HG03558 (cell line): ENCODE results near the gene CA5A.
"Not testable (repeated sequence)": the region's sequence is repeated elsewhere in the genome, so short reads cannot be mapped to it uniquely, and the experiment has no call there.

ENCODE experiments used
- ATAC-seq: cut with Tn5 transposase; IDR thresholded peaks from one replicate; pipeline ENCODE4 v1.9.1; 2021; ENCODE audit warnings: moderate number of reproducible peaks; ENCODE audit not compliant: unreplicated experiment; ENCODE audit errors: extremely low read depth

The CA5A gene

DNA sequence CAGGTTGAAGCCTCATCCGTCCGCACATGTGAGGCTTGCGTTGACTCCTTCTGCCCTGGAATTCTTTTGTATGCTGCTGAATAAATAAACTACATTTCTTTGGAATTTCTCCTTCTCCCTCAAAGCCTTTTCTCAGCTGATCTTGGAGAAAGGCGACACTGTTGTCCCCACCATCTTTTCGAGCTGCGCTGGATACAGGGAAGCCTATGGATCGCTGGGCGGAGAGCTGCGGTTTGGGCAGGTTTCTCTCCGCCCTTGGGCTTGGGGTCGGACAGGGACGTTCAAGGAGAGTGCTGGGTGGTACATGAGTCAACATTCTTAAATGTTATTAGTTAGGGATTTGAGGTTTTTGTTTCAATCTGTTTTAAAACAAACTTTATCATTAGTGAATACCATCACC, 35.8 kb downstream of the CA5A start:
- ATAC-seq: not testable (repeated sequence)

DNA sequence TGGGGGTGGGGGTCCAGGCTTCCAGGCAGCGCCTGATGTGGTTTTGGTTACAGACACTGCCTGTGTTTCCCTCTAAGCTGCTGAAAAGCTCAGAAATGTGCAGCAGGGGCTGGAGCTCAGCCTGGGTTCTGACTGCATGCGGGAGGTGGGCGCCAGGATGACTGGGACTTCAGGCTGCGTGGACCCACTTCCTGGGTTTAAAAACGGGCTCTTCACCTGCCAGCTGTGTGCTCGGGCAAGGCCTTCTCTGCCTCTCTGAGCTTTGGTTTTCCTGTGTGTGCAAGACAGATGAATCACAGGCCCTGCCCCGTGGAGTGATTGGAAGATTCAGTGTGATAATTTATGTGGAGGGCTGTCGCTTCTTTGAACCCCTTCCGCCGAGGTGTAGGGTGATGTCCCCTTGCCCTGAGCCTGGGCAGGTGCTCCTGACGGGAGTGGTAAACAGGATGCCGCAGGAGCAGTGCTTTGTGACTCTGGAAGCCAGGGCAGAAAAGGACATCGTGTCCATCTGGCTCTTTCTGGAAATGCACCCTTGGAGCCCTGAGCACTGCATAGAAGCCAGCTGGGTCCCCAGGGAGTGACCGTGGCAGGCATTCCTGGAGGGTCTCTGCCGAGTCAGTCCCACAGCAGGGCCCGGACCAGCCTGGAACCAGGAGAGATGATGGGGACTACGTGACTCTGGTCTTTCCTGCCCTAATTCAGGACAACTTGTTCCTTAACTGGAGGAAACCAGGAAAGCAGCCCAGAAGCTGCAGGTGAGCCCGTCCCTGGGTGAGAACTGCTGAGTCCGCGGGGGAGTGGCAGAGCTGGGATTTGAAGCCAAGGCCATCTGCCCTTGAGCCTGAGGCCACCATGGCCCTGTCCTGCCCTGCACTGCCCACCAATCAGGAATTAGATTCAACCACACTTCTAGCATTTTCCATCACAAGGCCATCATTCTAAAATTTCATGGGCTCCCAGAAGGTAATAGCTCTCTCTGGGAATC, 38.5 kb downstream of the CA5A start:
- no peak for ATAC-seq

DNA sequence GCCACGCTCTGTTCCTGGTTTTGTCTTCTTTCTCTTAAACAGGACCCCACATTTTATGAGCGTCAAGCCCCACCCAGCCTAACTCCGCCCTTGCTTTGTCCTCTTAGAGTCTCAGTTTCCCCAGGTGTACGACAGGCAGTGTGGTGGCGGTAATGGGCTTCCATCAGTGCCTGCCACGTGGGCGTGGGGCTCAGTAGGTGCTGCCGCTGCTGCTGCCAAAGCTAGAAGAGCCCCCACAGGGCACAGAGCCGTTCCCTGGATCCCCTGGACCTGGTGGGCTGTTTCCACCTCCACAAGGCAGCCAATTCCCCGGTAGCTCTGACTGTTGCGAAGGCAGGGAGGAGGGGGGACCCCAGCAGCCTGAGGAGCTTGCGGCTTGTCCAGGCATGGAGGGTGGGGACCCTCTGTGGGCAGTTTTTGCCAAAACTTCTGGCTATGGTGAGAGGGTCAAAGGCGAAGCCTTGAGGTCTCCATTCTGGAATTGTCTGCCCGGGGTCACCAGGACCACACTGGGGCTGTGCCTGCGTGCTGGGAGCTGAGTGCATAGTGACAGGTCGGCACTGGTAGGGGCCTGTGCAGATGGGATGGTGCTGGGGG, 39.3 kb downstream of the CA5A start:
- not testable (repeated sequence) for ATAC-seq

DNA sequence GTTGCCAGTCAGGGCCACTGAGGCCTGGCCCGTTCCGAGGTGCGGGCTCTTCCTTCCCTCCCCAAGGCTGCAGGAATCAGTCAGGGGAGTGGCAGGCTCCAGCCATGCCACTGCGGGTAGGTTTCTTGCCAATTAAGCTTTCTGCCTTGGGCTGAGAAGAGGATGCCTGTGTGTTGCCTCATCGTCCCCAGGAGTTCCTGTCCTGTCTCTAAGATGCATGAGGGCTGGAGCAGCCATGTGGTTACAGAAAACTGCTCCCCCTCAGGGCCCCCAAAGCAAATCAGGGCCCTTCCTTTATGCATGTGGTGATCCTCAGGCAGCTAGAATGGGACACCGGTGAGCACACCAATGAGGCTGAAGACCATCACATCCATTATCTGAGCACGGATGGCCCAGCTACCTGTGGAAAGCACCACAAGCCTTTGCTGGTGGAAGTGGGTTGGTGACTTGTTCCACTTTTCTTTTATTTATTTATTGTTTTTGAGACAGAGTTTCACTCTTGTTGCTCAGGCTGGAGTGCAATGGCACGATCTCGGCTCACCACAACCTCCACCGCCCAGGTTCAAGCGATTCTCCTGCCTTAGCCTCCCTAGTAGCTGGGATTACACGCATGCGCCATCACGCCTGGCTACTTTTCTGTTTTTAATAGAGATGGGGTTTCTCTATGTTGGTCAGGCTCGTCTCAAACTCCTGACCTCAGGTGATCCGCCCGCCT, 40.0 kb downstream of the CA5A start:
- not testable (repeated sequence) for ATAC-seq

DNA sequence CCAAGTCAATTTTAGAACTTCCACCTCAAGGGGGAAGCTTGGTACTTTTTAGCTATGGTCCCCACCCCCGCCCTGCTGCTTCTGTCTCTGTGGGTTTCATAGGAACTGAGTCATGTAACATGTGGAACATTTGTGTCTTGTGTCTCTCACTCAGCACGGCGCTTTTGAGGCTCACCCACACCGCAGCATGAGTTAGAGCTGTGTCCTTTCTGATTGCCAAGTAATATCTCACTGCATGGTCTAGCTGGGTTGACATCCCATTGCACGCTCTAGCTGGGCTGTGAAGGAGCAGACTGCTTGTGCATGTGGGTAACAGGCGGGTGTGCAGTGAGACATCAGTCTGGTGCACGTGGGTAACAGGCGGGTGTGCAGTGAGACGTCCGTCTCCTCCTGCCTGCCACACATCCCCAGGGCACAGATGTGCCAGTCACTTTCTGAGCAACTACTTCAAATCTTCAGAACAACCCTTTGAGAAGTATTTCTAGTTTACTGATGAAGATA, 40.6 kb downstream of the CA5A start:
- no peak for ATAC-seq

DNA sequence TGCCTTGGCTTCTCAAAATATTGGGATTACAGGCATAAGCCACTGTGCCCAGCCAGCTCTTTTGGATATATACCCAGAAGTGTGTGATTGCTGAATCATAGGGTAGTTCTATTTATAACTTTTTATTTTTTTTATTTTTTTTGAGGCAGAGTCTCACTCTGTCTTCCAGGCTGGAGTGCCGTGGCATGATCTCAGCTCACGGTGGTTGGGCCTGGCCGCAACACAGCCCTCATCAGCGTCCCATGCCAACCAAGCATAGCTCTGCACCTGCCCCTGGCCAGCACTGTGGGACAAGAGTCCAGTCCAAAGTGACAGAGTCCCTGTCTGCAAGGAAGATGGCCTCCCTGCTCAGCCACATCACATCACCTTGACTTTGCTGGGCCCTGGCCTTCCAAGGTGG, 42.3 kb downstream of the CA5A start:
- not testable (repeated sequence) for ATAC-seq

DNA sequence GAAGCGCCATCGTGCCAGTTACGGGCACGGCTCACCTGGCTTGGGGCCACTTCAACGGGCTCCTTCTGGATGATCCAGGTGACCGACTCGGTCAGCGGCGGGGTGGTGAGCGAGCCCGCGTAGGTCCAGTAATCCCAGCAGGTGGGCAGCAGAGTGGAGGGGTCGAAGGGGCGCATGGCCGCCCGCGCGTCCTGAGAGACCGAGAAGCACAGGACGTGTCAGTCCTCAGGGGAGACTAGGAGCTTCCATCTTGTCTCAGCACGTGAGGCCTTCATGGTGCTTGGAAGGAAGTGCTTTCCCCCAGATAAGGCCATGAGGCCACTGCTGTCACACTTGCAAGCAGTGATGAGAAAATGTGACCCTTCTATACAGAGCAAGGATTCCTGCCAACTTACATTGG, 44.6 kb downstream of the CA5A start:
- ATAC-seq: no peak

DNA sequence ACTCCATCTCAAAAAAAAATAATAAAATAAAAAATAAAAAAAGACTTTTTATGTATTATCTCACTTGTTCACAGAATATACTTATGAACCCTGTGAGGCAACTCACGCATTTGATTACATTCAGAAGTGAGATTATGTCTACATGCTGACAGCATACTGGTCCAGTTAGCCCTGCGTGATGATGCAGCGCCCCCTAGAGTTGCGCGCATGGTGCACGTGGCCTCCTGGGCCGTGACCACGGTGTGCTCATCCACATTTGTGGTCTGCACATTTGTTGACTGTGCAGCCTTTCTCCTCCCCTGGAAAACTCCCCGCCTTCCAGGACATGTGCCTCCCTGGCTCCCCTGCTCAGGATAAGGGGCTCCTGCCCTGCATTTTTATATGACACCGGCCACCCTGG, 46.6 kb downstream of the CA5A start:
- not testable (repeated sequence) for ATAC-seq

DNA sequence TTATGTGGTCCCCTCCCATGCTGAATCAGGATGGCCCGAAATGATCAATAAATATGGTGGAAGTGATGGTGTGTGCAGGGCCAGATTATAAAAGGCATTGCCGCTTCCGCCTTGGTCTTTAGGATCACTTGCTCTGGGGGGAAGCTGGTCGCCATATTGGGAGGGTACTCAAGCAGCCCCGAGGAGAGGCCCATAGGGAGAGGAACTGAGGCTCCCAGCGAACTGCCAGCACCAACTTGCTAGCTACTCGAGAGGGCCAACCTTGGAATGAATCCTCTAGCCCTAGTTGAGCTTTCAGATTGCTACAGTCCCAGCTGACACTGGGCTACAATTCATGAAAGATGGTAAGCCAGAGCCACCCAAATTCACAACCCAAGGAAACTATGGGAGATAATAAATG, 48.0 kb downstream of the CA5A start:
- ATAC-seq: not testable (repeated sequence)

DNA sequence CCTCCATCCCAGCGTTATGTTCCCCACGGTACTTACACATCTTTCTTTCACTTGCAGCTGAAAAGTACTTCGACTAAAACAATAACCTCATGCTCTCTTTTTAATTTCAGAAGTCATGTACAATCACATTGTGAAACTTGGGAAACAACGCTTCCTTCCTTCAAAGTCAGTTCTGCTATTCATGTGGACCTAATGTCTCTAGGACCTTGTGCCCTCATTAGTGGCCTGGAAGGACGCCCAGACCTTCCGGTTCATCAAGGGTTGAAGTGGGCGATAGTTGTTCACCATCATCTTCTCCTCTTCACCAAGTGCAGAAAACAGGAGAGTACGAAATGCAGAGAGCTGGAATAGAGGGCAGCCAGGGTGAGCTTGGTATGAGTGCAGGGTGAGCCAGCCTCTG, 48.4 kb downstream of the CA5A start:
- not testable (repeated sequence) for ATAC-seq

DNA sequence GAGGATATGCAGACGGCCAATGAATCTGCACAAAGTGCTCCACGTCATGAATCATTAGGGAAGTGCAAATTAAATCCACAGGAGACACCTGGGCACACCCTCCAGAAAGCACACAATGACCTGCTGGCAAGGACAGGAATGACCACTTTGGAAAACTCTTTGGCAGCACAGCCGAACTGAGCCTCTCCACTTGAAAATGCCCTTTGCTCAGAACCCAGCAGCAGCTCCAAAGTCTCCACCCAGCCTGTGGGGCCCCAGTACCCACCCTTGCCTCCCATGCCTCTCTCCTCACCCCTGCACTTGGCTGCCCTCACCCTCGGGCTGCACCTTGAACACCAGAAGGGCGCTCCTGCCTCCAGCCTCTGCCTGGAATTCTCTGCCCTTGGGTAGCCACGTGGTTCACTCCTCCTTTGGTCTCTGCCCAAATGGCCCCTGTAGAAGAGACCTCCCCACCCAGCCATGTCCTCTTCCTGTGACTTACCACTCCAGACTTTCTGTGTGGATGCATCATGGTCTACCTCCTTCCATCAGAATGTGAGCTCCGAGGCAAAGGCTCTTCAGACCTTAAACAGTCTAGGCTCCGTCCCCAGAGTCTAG, 50.9 kb downstream of the CA5A start:
- ATAC-seq: not testable (repeated sequence)

DNA sequence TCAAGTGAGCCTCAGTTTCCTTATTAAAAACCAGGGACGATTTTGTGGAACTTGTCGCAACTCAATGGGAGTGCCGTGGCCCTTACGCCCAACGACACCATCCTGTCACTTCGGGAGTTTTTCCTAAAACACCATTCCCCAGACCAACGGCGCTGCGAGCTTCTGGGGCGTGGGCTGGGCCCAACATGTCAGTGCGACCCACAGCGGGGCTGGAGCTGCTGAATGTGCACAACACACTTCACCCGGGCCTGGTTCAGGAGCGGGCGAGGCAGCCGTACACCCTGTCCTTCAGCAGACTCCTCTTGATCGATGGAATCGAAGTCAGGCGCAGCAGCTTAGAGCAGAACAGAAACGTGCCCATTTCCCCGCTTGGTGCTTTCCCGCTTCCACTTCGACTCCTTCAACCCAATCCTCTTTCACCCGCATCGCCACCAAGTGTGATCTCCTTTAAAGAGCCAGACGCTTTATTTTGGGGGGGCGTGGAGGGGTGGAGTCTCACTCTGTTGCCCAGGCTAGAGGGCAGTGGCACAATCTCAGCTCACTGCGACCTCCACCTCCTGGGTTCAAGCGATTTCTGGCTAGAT, 53.8 kb downstream of the CA5A start:
- ATAC-seq: no peak

DNA sequence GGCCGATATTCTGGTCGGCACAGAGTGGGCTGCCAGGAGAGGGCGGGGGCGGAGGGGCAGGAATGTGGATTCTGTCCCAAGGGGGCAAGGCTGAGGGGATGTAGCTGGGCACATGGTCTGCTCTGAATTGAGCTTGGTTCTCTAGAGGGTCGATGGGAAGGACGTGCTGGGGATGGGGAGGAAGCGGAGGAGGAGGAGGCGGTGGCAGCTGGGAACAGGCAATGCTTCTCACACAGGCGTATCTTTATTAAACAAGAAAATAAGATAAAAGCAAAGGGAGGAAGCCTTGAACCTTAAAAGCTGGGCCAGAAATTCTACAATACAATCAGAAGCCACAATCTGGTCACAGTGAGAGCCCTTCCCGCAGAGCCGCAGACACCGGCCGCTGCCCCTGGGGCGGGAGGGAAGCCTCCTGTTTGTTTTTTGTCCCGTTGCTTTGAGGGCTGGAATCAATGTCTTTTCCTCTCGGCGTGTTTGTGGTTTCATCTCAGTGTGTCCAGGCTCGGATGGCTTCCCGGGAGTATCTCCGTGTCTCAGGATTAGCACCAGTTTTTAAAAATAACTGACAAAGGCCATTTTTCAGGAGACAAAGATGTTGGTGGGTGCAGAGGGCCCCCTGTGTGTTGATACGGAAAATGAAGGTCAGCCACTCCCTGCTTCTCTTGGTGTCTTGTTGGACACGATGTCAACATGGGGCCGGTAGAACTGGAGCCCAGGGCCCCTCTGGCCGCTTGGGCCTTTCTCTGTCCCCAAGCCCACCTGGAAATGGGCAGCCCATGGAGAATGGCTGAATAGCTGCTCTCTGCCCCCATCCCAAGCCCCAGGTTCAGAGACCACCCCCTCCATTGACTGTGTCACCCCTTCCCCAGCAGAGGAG, 54.8 kb downstream of the CA5A start:
- no peak for ATAC-seq

DNA sequence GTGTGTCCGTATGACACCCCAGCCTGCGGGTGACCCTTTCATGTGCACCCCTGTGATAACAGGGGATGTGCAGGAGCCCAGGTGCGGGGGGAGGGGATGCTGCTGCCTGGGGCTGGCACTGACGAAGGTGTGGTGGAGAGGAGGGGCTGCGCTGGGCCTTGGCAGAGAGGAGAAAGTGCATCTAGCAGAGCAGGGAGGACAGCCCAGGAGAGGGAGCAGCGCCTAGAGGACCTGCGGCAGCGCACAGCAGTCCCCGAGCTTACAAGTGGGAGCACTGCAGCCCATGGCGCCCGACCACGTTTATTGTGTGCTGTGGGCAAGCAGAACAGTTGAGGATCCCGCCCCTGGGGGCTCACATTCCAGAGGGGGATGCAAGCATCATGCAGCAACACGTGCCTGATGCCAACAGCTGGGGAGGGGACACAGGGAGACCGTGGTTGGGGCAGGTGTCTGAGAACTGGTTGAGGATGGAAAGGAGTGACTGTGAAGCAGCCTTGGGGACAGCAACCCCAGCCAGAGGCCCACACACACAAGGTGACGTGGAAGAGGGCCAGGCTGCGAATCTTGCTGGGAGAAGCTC, 56.1 kb downstream of the CA5A start:
- no peak for ATAC-seq

DNA sequence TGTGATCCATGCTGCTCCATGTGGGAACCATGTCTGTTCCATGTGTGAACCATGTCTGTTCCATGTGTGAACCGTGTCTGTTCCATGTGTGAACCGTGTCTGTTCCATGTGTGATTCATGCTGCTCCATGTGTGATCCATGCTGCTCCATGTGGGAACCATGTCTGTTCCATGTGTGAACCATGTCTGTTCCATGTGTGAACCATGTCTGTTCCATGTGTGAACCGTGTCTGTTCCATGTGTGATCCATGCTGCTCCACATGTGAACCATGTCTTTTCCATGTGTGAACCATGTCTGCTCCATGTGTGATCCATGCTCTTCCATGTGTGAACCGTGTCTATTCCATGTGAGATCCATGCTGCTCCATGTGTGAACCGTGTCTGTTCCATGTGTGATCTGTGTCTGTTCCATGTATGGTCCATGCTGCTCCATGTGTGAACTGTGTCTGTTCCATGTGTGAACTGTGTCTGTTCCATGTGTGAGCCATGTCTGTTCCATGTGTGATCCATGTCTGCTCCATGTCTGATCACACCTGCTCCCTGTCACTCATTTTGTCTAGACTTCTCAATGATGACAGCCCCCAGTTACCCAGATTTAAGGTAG, 56.8 kb downstream of the CA5A start:
- not testable (repeated sequence) for ATAC-seq

DNA sequence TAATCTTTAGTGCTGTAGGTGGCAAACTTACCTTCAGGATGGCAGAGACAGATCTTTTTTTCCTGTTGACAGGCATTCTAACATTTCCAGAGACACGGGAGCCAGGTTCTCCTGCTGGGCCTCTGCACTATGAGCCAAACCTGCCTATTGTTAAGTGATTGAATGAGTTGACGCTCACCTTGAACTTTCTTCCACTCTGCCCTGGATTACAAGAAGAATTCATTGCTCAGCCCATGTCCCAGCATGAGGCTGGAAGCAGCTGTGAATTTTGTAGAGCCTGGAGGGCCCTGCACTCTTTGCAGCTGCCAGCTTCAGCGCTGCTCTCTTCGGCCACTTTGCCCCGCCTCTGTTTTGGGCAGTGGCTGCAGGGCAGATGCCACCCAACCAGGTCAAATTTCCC, 57.6 kb downstream of the CA5A start:
- no peak for ATAC-seq

DNA sequence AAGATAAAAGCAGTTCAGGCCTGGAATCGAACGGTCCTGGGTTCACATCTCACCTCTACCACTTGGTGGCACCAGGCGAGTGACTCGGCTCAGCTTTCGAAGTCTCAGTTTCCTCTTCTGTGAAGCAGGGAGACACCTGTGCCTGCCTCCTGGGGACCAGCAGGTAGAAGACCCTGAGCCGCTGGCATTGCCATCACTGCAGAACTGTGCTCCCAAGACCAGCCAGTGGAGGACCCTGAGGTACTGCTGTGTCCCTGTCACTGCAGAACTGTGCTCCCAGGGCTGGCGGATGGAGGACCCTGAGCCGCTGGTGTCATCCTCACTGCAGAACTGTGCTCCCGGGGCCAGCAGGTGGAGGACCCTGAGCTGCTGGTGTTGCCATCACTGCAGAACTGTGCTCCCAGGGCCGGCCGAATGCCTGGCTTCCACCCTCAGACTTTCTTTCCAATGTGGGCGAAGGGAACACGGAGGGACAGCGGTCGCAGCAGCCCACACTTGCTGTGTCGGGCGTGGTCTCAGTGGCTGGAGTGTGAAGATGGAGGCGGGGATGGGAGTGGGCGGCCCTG, 58.3 kb downstream of the CA5A start:
- no peak for ATAC-seq
